Retinal pigment epithelial cell (primary cell): ENCODE data around the gene SEMA3F.

Experiments
- DNase-seq: peaks from one replicate; pipeline ENCODE4 v3.0.0-alpha.2; 2010; ENCODE audit warnings: low read depth
- H3K4me3 ChIP-seq: 2 replicates; pipeline ENCODE4 v1.5.1; 2011; ENCODE audit warnings: mild to moderate bottlenecking, low read length, control low read depth, moderate library complexity
- CTCF ChIP-seq: conservative IDR thresholded peaks from 2 replicates; pipeline ENCODE4 v1.5.1; 2011; ENCODE audit warnings: low read depth, low read length, control low read depth, inconsistent platforms

Gene SEMA3F

DNA sequence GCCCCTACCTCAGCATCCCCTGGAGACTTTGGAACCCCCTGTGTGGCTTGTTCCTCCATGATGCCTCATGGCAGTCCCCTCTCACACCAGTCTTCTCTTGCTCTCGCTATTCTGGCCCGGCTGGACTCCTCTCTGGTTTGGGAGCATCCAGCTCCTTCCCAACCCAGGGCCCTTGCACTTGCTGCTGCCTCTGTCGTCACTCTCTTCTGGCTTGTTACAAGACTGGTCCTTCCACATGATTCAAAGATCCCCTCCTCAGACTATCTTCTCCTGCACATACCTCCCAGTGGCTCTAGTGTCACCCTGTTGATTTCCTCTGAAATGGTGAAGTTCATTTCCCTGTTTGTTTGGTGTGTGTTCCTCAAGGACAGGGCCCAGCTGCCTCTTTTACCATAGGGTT lies 74.4 kb downstream of the SEMA3F start:
- TF ChIP-seq CTCF = no peak
- H3K4me3 ChIP-seq = no peak overlapping the region
- DNase-seq = no peak

GRCh38 chr3:50230104-50230793 lies 75.1 kb downstream of the SEMA3F start:
- DNase-seq = no peak
- no peak overlapping the region for H3K4me3 ChIP-seq
- no peak for TF ChIP-seq CTCF

- TF ChIP-seq CTCF = no peak
- no peak for DNase-seq
- H3K4me3 ChIP-seq = no peak overlapping the region
Measured at GRCh38 chr3:50230794-50231125, 75.6 kb downstream of the SEMA3F start.

DNA sequence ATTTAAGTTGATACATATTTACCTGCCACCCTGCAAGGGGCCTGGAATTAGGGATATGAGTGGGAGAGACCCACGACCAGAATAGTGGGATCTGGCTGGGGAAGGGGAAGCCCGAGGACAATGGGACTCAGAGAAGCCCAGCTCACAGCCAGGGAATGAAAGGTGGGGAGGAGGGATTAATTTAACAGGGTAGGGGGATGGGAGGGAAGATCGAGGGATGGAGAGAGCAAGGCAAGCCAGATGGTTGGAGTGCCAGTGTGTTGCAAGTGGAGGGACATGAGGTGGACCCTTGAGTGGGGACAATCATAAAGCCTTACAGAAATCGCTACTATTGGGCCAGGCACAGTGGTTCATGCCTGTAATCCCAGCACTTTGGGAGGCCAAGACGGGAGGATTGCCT lies 76.5 kb downstream of the SEMA3F start:
- TF ChIP-seq CTCF = no peak
- H3K4me3 ChIP-seq = no peak overlapping the region
- no peak for DNase-seq

- DNase-seq = no peak
- H3K4me3 ChIP-seq = no peak overlapping the region
- TF ChIP-seq CTCF = no peak
Measured at GRCh38 chr3:50232303-50232702, 77.2 kb downstream of the SEMA3F start.

- no peak for TF ChIP-seq CTCF
- no peak for DNase-seq
- H3K4me3 ChIP-seq = no peak overlapping the region
Measured at GRCh38 chr3:50233176-50233575, 78.1 kb downstream of the SEMA3F start.

DNA sequence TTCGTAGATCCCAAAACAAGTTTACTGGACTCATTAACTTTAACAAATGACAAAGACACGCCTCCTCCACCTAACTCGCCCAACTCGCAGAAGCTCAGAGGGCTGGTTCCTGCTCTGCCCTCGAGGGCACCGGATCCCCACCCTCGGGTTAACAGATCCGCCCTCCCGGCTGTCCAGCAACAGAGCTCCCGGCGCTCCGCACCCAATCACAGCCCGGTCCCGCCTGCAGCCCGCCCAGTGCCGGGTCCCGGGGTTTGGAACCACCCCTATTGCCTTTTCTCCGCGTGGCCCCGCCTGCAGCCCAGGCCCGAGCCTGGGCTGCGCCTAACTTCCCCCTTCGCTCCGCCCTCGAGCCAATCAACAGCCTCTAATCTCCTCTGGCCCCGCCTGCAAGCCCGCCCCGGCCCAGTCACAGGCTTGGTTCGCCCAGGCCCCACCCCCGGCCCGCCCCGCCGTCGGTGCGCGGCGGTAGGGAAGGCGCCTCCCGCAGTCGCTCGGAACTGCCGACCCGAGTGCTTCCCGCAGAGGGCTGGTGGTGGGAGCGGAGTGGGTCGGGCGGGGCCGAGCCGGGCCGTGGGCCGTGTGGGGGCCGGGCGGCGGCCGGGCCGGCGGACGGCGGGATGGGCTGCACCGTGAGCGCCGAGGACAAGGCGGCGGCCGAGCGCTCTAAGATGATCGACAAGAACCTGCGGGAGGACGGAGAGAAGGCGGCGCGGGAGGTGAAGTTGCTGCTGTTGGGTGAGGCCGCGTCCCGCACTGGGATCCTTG lies 80.8 kb downstream of the SEMA3F start, which contains the start of gene GNAI2:
GNAI2 (plus strand) TSS at position 489 of the 768 bp plus-strand sequence; CDS start at position 621, 132 bp downstream.
- TF ChIP-seq CTCF = no peak
- DNase-seq = peak; percentile 94
- H3K4me3 ChIP-seq = peak within 1 kb of the TSS; percentile 88
